WI38 (cell line): ENCODE measurements around the gene HID1.

ENCODE experiments used
- H3K4me3 ChIP-seq: 2 replicates; pipeline ENCODE4 v1.5.1; 2011; ENCODE audit warnings: low read depth, mild to moderate bottlenecking, control low read depth, low read length
- CTCF ChIP-seq: IDR thresholded peaks from 2 replicates; pipeline ENCODE4 v1.5.1; 2012; ENCODE audit warnings: low read depth, mild to moderate bottlenecking, control low read depth, low read length

Gene HID1

GRCh38 chr17:74945543-74945942 is 27.0 kb downstream of the HID1 start:
- H3K4me3 ChIP-seq: no peak overlapping the region
- TF ChIP-seq CTCF: no peak

- TF ChIP-seq CTCF: no peak
- H3K4me3 ChIP-seq: no peak overlapping the region
These were observed 28.6 kb downstream of the HID1 start for GRCh38 chr17:74943808-74944522.

GRCh38 chr17:74941128-74941725 is 31.3 kb downstream of the HID1 start:
- no peak for TF ChIP-seq CTCF
- H3K4me3 ChIP-seq: no peak overlapping the region

- no peak overlapping the region for H3K4me3 ChIP-seq
- TF ChIP-seq CTCF: no peak
These were observed 33.0 kb downstream of the HID1 start for GRCh38 chr17:74939534-74939933.

GRCh38 chr17:74938194-74938950 is 34.2 kb downstream of the HID1 start:
- H3K4me3 ChIP-seq: no peak overlapping the region
- TF ChIP-seq CTCF: no peak

- no peak overlapping the region for H3K4me3 ChIP-seq
- no peak for TF ChIP-seq CTCF
These were observed 35.2 kb downstream of the HID1 start for GRCh38 chr17:74937064-74938051.
